Mesothelial cell of epicardium (in vitro differentiated cells): ENCODE results near the gene SLC22A3. TPM values are rescaled to one million over a fixed set of nuclear protein-coding genes. Genes with fewer than 3 reads are reported as not detected.
"Not testable (repeated sequence)": the region's sequence is repeated elsewhere in the genome, so short reads cannot be mapped to it uniquely, and the experiment has no call there.

Experiments
- DNase-seq, 2 experiments: peaks; one replicate each; pipeline ENCODE4 v3.0.0; 2021; ENCODE audit warnings: low spot score in 2 of 2; ENCODE audit not compliant: unreplicated experiment in 2 of 2
- H3K27ac Mint-ChIP-seq: 2 replicates; pipeline ENCODE4 v1.8.0; 2021; ENCODE audit warnings: mixed read lengths
- H3K27me3 Mint-ChIP-seq: 2 replicates; pipeline ENCODE4 v1.8.0; 2021; ENCODE audit warnings: low read depth, mixed read lengths
- H3K36me3 Mint-ChIP-seq: 2 replicates; pipeline ENCODE4 v1.8.0; 2021; ENCODE audit warnings: mixed read lengths
- H3K4me1 Mint-ChIP-seq: 2 replicates; pipeline ENCODE4 v1.8.0; 2021; ENCODE audit warnings: mixed read lengths
- H3K4me3 Mint-ChIP-seq: 2 replicates; pipeline ENCODE4 v1.8.0; 2021; ENCODE audit warnings: mild to moderate bottlenecking, moderate library complexity, mixed read lengths
- H3K9me3 Mint-ChIP-seq: 2 replicates; pipeline ENCODE4 v1.8.0; 2021; ENCODE audit warnings: mixed read lengths
- CTCF ChIP-seq: fragments of 200-600 bp; sonication (generic); IDR thresholded peaks from one replicate; pipeline ENCODE4 v1.5.0; 2021; ENCODE audit warnings: antibody characterized with exemption; ENCODE audit not compliant: unreplicated experiment
- total RNA-seq: library from RNA; stranded (reverse); gene quantifications from 3 replicates; pipeline ENCODE4 v1.2.1, GENCODE V29; 2021

Gene SLC22A3
- total RNA-seq, 1 donor from 2014 or later: 1.3 TPM

- peaks cover 14% of the 10 kb centered on the region for H3K27me3 Mint-ChIP-seq
- no peak overlapping the region for H3K27ac Mint-ChIP-seq
- peaks cover 2% of the 10 kb centered on the region for H3K9me3 Mint-ChIP-seq
- no peaks in the 10 kb centered on the region for H3K36me3 Mint-ChIP-seq
- no peak for TF ChIP-seq CTCF
- no peak overlapping the region for H3K4me3 Mint-ChIP-seq
- DNase-seq: no peak
- no peaks in the 10 kb centered on the region for H3K4me1 Mint-ChIP-seq
Observed at GRCh38 chr6:160365117-160365516, 16.9 kb downstream of the SLC22A3 start.

GRCh38 chr6:160367798-160368547 lies 19.8 kb downstream of the SLC22A3 start:
- DNase-seq: no peak
- no peak for TF ChIP-seq CTCF
- H3K4me1 Mint-ChIP-seq: no peaks in the 10 kb centered on the region
- H3K4me3 Mint-ChIP-seq: no peak overlapping the region
- peaks cover 4% of the 10 kb centered on the region for H3K9me3 Mint-ChIP-seq
- H3K36me3 Mint-ChIP-seq: no peaks in the 10 kb centered on the region
- H3K27me3 Mint-ChIP-seq: peaks cover 11% of the 10 kb centered on the region
- no peak overlapping the region for H3K27ac Mint-ChIP-seq

- H3K4me3 Mint-ChIP-seq: no peak overlapping the region
- H3K4me1 Mint-ChIP-seq: no peaks in the 10 kb centered on the region
- no peak for DNase-seq
- H3K9me3 Mint-ChIP-seq: peaks cover 4% of the 10 kb centered on the region
- H3K27ac Mint-ChIP-seq: no peak overlapping the region
- peaks cover 14% of the 10 kb centered on the region for H3K27me3 Mint-ChIP-seq
- TF ChIP-seq CTCF: no peak
- no peaks in the 10 kb centered on the region for H3K36me3 Mint-ChIP-seq
Observed at GRCh38 chr6:160368670-160369069, 20.5 kb downstream of the SLC22A3 start.

- H3K27me3 Mint-ChIP-seq, H3K36me3 Mint-ChIP-seq, DNase-seq, H3K4me1 Mint-ChIP-seq, H3K9me3 Mint-ChIP-seq, H3K27ac Mint-ChIP-seq, H3K4me3 Mint-ChIP-seq: not testable (repeated sequence)
Observed at GRCh38 chr6:160373601-160374000, 25.4 kb downstream of the SLC22A3 start.

GRCh38 chr6:160374836-160375560 lies 26.8 kb downstream of the SLC22A3 start:
- no peak for TF ChIP-seq CTCF
- no peak overlapping the region for H3K27ac Mint-ChIP-seq
- DNase-seq: no peak
- H3K4me1 Mint-ChIP-seq: no peaks in the 10 kb centered on the region
- peaks cover 6% of the 10 kb centered on the region for H3K27me3 Mint-ChIP-seq
- H3K36me3 Mint-ChIP-seq: no peaks in the 10 kb centered on the region
- peaks cover 4% of the 10 kb centered on the region for H3K9me3 Mint-ChIP-seq
- H3K4me3 Mint-ChIP-seq: no peak overlapping the region

GRCh38 chr6:160375561-160375949 lies 27.4 kb downstream of the SLC22A3 start:
- H3K4me1 Mint-ChIP-seq: no peaks in the 10 kb centered on the region
- H3K4me3 Mint-ChIP-seq: no peak overlapping the region
- H3K27ac Mint-ChIP-seq: no peak overlapping the region
- H3K36me3 Mint-ChIP-seq: no peaks in the 10 kb centered on the region
- no peaks in the 10 kb centered on the region for H3K9me3 Mint-ChIP-seq
- peaks cover 6% of the 10 kb centered on the region for H3K27me3 Mint-ChIP-seq
- no peak for TF ChIP-seq CTCF
- no peak for DNase-seq
